Fibroblast of lung (primary cell): ENCODE results near the gene HTT. TPM values are rescaled to one million over a fixed set of nuclear protein-coding genes. Genes with fewer than 3 reads are reported as not detected.

Source experiments
- DNase-seq, 2 donors: peaks; one replicate each; pipeline versions ENCODE4 v3.0.0 to v3.0.0-alpha.2; 2010; ENCODE audit warnings: low read depth in 2 of 2
- H2AFZ ChIP-seq: 2 replicates; pipeline ENCODE4 v1.5.1; 2012; ENCODE audit warnings: low read length, control low read depth, inconsistent platforms
- H3K27ac ChIP-seq: 2 replicates; pipeline ENCODE4 v1.5.1; 2011; ENCODE audit warnings: low read length, control low read depth; ENCODE audit not compliant: insufficient read depth
- H3K27me3 ChIP-seq: 2 replicates; pipeline ENCODE4 v1.5.1; 2011; ENCODE audit warnings: mild to moderate bottlenecking, low read length; ENCODE audit not compliant: control insufficient read depth, insufficient read depth
- H3K36me3 ChIP-seq: 2 replicates; pipeline ENCODE4 v1.5.1; 2011; ENCODE audit warnings: low read length; ENCODE audit not compliant: control insufficient read depth, insufficient read depth
- H3K4me1 ChIP-seq: 2 replicates; pipeline ENCODE4 v1.5.1; 2011; ENCODE audit warnings: low read length; ENCODE audit not compliant: control insufficient read depth, insufficient read depth; ENCODE audit errors: extremely low read depth
- H3K4me2 ChIP-seq: 2 replicates; pipeline ENCODE4 v1.5.1; 2011; ENCODE audit warnings: low read length, control low read depth; ENCODE audit not compliant: insufficient read depth; ENCODE audit errors: extremely low read depth
- H3K4me3 ChIP-seq, 4 experiments: fragments of 200-600 bp in 1 of 4; sonication (generic) in 1 of 4; replicated peaks in 1 of 4; 2 replicates each; pipeline ENCODE4 v1.5.1; 2011 to 2016; ENCODE audit warnings: low read length in 4 of 4, low read depth in 3 of 4, mild to moderate bottlenecking in 3 of 4, control low read depth in 2 of 4, inconsistent platforms in 1 of 4, mixed read lengths in 1 of 4; ENCODE audit not compliant: insufficient read depth in 1 of 4; ENCODE audit errors: control extremely low read depth in 1 of 4
- H3K79me2 ChIP-seq: 2 replicates; pipeline ENCODE4 v1.5.1; 2012; ENCODE audit warnings: mild to moderate bottlenecking, low read length, inconsistent platforms; ENCODE audit not compliant: control insufficient read depth, insufficient read depth
- H3K9ac ChIP-seq: 2 replicates; pipeline ENCODE4 v1.5.1; 2011; ENCODE audit warnings: mild to moderate bottlenecking, low read length, control low read depth; ENCODE audit not compliant: insufficient read depth
- H3K9me3 ChIP-seq: 2 replicates; pipeline ENCODE4 v1.5.1; 2012; ENCODE audit warnings: low read depth, low read length; ENCODE audit not compliant: control insufficient read depth, insufficient read depth
- H4K20me1 ChIP-seq: 2 replicates; pipeline ENCODE4 v1.5.1; 2011; ENCODE audit warnings: low read length; ENCODE audit not compliant: control insufficient read depth, insufficient read depth; ENCODE audit errors: extremely low read depth
- EZH2 ChIP-seq: IDR thresholded peaks from 2 replicates; pipeline ENCODE4 v1.5.1; 2012; ENCODE audit warnings: low read length, control low read depth, mild to moderate bottlenecking; ENCODE audit errors: missing control alignments
- polyA plus RNA-seq, 2 donors: library from polyadenylated mRNA; depleted of rRNA in 1 of 2; stranded (reverse) in 1 of 2; unstranded in 1 of 2; fragments of >200 nt; gene quantifications; 2 replicates each; pipeline ENCODE4 v1.2.1, GENCODE V29; 2011 to 2012; ENCODE audit warnings: missing spikeins in 1 of 2
- total RNA-seq: library from RNA; depleted of rRNA; stranded (reverse); fragments of >200 nt; gene quantifications from 2 replicates; pipeline ENCODE4 v1.2.1, GENCODE V29; 2014
- TF ChIP-seq, protein P1 (sequence below), 2 donors: IDR thresholded peaks in 1 of 2; conservative IDR thresholded peaks in 1 of 2; 1 replicate in 1 of 2; 2 replicates in 1 of 2; pipeline ENCODE4 v1.5.1; 2011 to 2012; ENCODE audit warnings: low read length in 2 of 2, control low read depth in 1 of 2, inconsistent platforms in 1 of 2, low read depth in 1 of 2, mild to moderate bottlenecking in 1 of 2

HTT gene
- total and polyA plus RNA-seq, 2 donors (not counting 1 experiment from before 2014, with no cell fraction given), result 13.2 to 41.8 TPM

DNA sequence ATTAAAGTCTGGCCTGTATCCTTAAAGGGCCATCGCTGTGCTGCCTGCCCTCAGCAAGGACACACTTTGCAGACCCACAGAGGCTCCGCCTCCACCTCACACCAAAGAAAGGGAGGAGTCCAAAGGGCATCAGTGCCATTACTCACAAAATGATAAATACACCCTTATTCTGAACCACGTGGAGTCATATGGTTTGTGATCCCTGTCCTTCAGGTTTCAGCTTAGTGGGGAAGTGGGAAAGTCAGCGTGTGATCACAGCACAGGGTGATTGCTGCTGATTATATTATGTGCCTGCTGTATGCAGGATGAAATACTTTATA is 138.6 kb downstream of the HTT start:
- no peak for DNase-seq
- H3K9ac ChIP-seq, result no peak overlapping the region
- H3K4me2 ChIP-seq, result no peak overlapping the region
- TF ChIP-seq, protein P1, sequence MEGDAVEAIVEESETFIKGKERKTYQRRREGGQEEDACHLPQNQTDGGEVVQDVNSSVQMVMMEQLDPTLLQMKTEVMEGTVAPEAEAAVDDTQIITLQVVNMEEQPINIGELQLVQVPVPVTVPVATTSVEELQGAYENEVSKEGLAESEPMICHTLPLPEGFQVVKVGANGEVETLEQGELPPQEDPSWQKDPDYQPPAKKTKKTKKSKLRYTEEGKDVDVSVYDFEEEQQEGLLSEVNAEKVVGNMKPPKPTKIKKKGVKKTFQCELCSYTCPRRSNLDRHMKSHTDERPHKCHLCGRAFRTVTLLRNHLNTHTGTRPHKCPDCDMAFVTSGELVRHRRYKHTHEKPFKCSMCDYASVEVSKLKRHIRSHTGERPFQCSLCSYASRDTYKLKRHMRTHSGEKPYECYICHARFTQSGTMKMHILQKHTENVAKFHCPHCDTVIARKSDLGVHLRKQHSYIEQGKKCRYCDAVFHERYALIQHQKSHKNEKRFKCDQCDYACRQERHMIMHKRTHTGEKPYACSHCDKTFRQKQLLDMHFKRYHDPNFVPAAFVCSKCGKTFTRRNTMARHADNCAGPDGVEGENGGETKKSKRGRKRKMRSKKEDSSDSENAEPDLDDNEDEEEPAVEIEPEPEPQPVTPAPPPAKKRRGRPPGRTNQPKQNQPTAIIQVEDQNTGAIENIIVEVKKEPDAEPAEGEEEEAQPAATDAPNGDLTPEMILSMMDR (conservative IDR thresholded peaks at IDR 0.05 in 1 of 2, IDR thresholded peaks at IDR 0.05 in 1 of 2; ENCODE audit: low read depth in 1 of 2, low read length in 2 of 2), result no peak
- TF ChIP-seq EZH2, result no peak
- H3K27me3 ChIP-seq, result no peaks in the 10 kb centered on the region
- H3K79me2 ChIP-seq, result no peaks in the 10 kb centered on the region
- no peaks in the 10 kb centered on the region for H4K20me1 ChIP-seq
- peaks cover 14% of the 10 kb centered on the region for H3K36me3 ChIP-seq
- H2AFZ ChIP-seq, result no peak overlapping the region
- H3K9me3 ChIP-seq, result no peaks in the 10 kb centered on the region
- H3K4me1 ChIP-seq, result no peaks in the 10 kb centered on the region
- no peak overlapping the region for H3K4me3 ChIP-seq
- no peak overlapping the region for H3K27ac ChIP-seq

GRCh38 chr4:3213661-3214250 is 139.3 kb downstream of the HTT start:
- no peaks in the 10 kb centered on the region for H3K27me3 ChIP-seq
- H2AFZ ChIP-seq, result no peak overlapping the region
- no peak overlapping the region for H3K4me2 ChIP-seq
- no peaks in the 10 kb centered on the region for H3K4me1 ChIP-seq
- no peak overlapping the region for H3K27ac ChIP-seq
- peaks cover 14% of the 10 kb centered on the region for H3K36me3 ChIP-seq
- DNase-seq, result no peak
- TF ChIP-seq, protein P1 (conservative IDR thresholded peaks at IDR 0.05 in 1 of 2, IDR thresholded peaks at IDR 0.05 in 1 of 2; ENCODE audit: low read depth in 1 of 2, low read length in 2 of 2), result no peak
- no peak for TF ChIP-seq EZH2
- H3K79me2 ChIP-seq, result no peaks in the 10 kb centered on the region
- no peaks in the 10 kb centered on the region for H3K9me3 ChIP-seq
- no peak overlapping the region for H3K9ac ChIP-seq
- no peaks in the 10 kb centered on the region for H4K20me1 ChIP-seq
- no peak overlapping the region for H3K4me3 ChIP-seq

- Histone ChIP-seq H3K9ac (no peak overlapping the region), H4K20me1 (no peaks in the 10 kb centered on the region), H3K27me3 (no peaks in the 10 kb centered on the region), H2AFZ (no peak overlapping the region), H3K9me3 (no peaks in the 10 kb centered on the region), H3K79me2 (no peaks in the 10 kb centered on the region), H3K27ac (no peak overlapping the region), H3K4me3 (no peak overlapping the region), H3K4me2 (no peak overlapping the region), H3K4me1 (no peaks in the 10 kb centered on the region), H3K36me3 (peaks cover 16% of the 10 kb centered on the region)
- DNase-seq, result no peak
- TF ChIP-seq, protein P1 (conservative IDR thresholded peaks at IDR 0.05 in 1 of 2, IDR thresholded peaks at IDR 0.05 in 1 of 2; ENCODE audit: low read depth in 1 of 2, low read length in 2 of 2), result no peak
- TF ChIP-seq EZH2, result no peak
These were observed 140.8 kb downstream of the HTT start for GRCh38 chr4:3215256-3215655.
